Duodenal mucosa (tissue), 2 donors: Measurements from ENCODE around the gene ATP8B3.

Experiments used
- H3K27ac ChIP-seq: one replicate; pipeline ENCODE4 v1.7.0; 2013; ENCODE audit warnings: low read depth, low read length
- H3K27me3 ChIP-seq, 2 donors: one replicate each; pipeline ENCODE4 v1.7.0; 2013; ENCODE audit warnings: low read length in 2 of 2, control low read depth in 1 of 2; ENCODE audit not compliant: insufficient read depth in 2 of 2, control insufficient read depth in 1 of 2
- H3K36me3 ChIP-seq, 2 donors: one replicate each; pipeline ENCODE4 v1.7.0; 2013; ENCODE audit warnings: low read length in 2 of 2, control low read depth in 1 of 2; ENCODE audit not compliant: insufficient read depth in 2 of 2, control insufficient read depth in 1 of 2
- H3K4me1 ChIP-seq, 2 donors: one replicate each; pipeline ENCODE4 v1.7.0; 2013; ENCODE audit warnings: low read length in 2 of 2, control low read depth in 1 of 2; ENCODE audit not compliant: insufficient read depth in 2 of 2, control insufficient read depth in 1 of 2
- H3K4me3 ChIP-seq, 2 donors: one replicate each; pipeline ENCODE4 v1.7.0; 2013; ENCODE audit warnings: low read length in 2 of 2, low read depth in 1 of 2
- H3K9ac ChIP-seq, 2 donors: one replicate each; pipeline ENCODE4 v1.7.0; 2013; ENCODE audit warnings: low read length in 2 of 2, low read depth in 1 of 2
- H3K9me3 ChIP-seq, 2 donors: one replicate each; pipeline ENCODE4 v1.7.0; 2013; ENCODE audit warnings: low read length in 2 of 2, control low read depth in 1 of 2; ENCODE audit not compliant: control insufficient read depth in 1 of 2

The ATP8B3 gene

GRCh38 chr19:1777149-1777548, 34.9 kb downstream of the ATP8B3 start:
- Histone ChIP-seq H3K4me1 (no peaks in the 10 kb centered on the region), H3K27ac (no peak overlapping the region), H3K36me3 (no peaks in the 10 kb centered on the region), H3K9ac (no peak overlapping the region), H3K27me3 (peaks cover 37 to 51% of the 10 kb centered on the region in 2 donors), H3K4me3 (no peak overlapping the region), H3K9me3 (peaks cover 4 to 5% of the 10 kb centered on the region in 2 donors)

- Histone ChIP-seq H3K9me3 (peaks cover 2% of the 10 kb centered on the region in 2 donors), H3K9ac (no peak overlapping the region), H3K4me3 (no peak overlapping the region), H3K27me3 (peaks cover 37 to 51% of the 10 kb centered on the region in 2 donors), H3K27ac (no peak overlapping the region), H3K36me3 (no peaks in the 10 kb centered on the region), H3K4me1 (no peaks in the 10 kb centered on the region)
Measured at GRCh38 chr19:1776606-1777147, 35.4 kb downstream of the ATP8B3 start.

DNA sequence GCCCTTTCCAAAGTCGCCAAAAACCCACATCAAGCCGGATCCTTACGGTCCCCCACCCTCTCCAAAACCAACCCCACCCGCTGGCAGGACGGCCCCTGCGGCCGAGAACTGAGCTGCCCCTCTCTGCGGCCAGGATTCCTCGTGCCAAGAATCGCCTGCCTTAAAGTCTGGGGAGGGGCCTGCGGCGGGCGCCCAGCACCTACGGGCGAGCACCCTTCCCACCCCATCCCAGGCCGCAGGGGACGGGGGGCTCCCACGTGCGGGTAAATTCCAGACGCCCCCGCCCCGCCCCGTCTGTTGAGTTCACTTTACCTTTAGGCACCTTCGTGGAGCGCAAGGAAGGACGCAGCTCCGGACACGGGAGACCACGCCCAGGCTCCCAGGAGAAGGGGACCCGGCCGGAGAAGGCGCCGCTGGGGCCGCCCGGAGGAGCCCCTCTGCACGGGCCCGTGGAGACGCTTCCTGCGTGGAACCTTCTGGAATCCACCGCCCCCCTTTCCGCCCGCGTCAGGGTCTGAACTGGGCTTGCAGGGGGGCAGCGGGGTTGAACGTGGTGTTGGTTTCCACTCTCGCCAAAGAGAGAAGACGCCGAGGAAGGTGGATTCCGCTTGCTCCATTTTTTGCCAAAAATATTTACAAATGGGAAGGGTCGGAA, 36.0 kb downstream of the ATP8B3 start:
- H3K9ac ChIP-seq, result no peak overlapping the region
- H3K27me3 ChIP-seq, result peaks cover 37 to 51% of the 10 kb centered on the region in 2 donors
- peaks cover under 1 to 5% of the 10 kb centered on the region in 2 donors for H3K9me3 ChIP-seq
- H3K27ac ChIP-seq, result no peak overlapping the region
- H3K4me3 ChIP-seq, result no peak overlapping the region
- no peaks in the 10 kb centered on the region for H3K4me1 ChIP-seq
- H3K36me3 ChIP-seq, result no peaks in the 10 kb centered on the region

GRCh38 chr19:1774989-1775772, 36.9 kb downstream of the ATP8B3 start:
- Histone ChIP-seq H3K4me3 (no peak overlapping the region), H3K27ac (no peak overlapping the region), H3K9me3 (peaks cover 6 to 14% of the 10 kb centered on the region in 2 donors), H3K27me3 (peaks cover 29 to 43% of the 10 kb centered on the region in 2 donors), H3K36me3 (no peaks in the 10 kb centered on the region), H3K9ac (no peak overlapping the region), H3K4me1 (no peaks in the 10 kb centered on the region)

- Histone ChIP-seq H3K27ac (peak overlapping the region; percentile 4), H3K36me3 (no peaks in the 10 kb centered on the region), H3K27me3 (peaks cover 27 to 41% of the 10 kb centered on the region in 2 donors), H3K4me1 (no peaks in the 10 kb centered on the region), H3K4me3 (no peak overlapping the region), H3K9ac (no peak overlapping the region), H3K9me3 (peaks cover 6 to 16% of the 10 kb centered on the region in 2 donors)
Measured at GRCh38 chr19:1773184-1773583, 38.9 kb downstream of the ATP8B3 start.

DNA sequence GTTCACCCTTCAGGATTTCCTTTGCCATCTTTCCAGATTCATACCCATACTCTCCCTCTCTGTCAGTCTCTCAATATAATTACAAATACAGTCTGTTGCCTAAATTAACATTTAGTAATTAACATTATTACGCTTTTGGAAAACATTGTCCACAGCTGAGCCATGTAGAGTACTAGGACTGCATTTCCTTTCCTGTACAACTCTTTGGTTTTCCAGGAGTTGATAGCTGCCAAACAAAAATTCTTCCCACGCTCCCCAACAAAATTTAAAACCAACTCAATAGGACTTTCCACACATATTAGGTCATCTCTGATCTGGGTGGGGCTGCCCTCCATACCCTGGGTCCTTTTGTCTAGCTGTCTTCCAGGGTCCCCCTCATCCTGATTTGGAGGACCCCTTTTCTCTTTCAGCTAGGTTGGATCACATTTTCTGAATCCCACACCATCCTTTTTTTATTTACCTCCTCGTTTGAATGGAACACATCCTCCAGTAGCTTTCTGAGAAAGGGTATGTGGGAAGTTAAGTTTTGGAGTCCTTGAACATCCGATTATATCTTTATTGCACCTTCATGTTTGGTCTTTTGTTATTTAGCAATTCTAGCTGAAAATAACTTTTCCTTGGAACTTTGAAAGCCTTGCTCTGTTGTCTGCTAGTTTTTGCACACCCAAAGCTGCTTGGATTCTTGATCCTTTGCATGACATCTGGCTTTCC, 41.1 kb downstream of the ATP8B3 start:
- Histone ChIP-seq H3K36me3 (no peaks in the 10 kb centered on the region), H3K27ac (no peak overlapping the region), H3K9me3 (peaks cover 6 to 16% of the 10 kb centered on the region in 2 donors), H3K4me3 (no peak overlapping the region), H3K4me1 (no peaks in the 10 kb centered on the region), H3K27me3 (peaks cover 32 to 46% of the 10 kb centered on the region in 2 donors), H3K9ac (no peak overlapping the region)

GRCh38 chr19:1769645-1769985, 42.5 kb downstream of the ATP8B3 start:
- Histone ChIP-seq H3K4me1 (no peaks in the 10 kb centered on the region), H3K27me3 (peaks cover 43 to 51% of the 10 kb centered on the region in 2 donors), H3K27ac (no peak overlapping the region), H3K4me3 (no peak overlapping the region), H3K36me3 (no peaks in the 10 kb centered on the region), H3K9me3 (peaks cover 6 to 16% of the 10 kb centered on the region in 2 donors), H3K9ac (no peak overlapping the region)

DNA sequence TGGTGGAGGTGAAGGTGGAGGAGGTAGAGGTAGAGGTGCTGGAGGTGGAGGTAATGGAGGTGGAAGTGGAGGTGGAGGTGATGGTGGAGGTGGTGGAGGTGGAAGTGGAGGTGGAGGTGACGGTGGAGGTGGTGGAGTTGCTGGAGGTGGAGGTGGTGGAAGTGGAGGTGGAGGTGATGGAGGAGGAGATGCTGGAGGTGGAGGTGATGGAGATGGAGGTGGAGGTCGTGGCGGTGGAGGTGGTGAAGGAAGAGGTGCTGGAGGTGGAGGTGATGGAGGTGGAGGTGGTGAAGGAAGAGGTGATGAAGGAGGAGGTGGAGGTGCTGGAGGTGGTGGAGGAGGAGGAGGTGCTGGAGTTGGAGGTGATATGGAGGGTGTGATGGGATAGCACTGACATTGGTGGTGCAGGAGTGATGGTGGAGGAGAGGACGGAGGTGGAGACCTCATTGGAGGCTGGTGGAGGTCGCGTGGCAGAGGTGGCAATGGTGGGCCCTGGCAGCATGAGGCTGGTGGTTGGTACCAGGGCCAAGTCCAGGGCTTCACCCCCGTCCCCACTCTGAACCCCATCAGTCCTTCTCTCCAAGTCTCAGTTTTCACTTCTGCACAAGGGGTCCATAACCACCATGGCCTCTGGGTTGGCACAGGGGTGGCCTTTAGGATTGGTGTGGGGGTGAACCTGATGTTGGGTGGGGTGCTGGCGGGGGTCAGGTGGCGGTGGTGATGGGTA, 43.0 kb downstream of the ATP8B3 start:
- Histone ChIP-seq H3K4me3 (no peak overlapping the region), H3K27ac (no peak overlapping the region), H3K9me3 (peaks cover 6 to 16% of the 10 kb centered on the region in 2 donors), H3K4me1 (no peaks in the 10 kb centered on the region), H3K9ac (no peak overlapping the region), H3K36me3 (no peaks in the 10 kb centered on the region), H3K27me3 (peaks cover 42 to 53% of the 10 kb centered on the region in 2 donors)

GRCh38 chr19:1768248-1768647, 43.8 kb downstream of the ATP8B3 start:
- Histone ChIP-seq H3K4me3 (no peak overlapping the region), H3K27me3 (peaks cover 44 to 48% of the 10 kb centered on the region in 2 donors), H3K27ac (no peak overlapping the region), H3K9ac (no peak overlapping the region), H3K9me3 (peaks cover 6 to 16% of the 10 kb centered on the region in 2 donors), H3K36me3 (no peaks in the 10 kb centered on the region), H3K4me1 (no peaks in the 10 kb centered on the region)
